Measurements from ENCODE around the gene BCL11B. TPM values are rescaled to one million over a fixed set of nuclear protein-coding genes. Genes with fewer than 3 reads are reported as not detected.

Gene BCL11B
- total RNA-seq, 4 donors from 2014 or later = 39.1 to 74.3 (median 51.7) TPM

DNA sequence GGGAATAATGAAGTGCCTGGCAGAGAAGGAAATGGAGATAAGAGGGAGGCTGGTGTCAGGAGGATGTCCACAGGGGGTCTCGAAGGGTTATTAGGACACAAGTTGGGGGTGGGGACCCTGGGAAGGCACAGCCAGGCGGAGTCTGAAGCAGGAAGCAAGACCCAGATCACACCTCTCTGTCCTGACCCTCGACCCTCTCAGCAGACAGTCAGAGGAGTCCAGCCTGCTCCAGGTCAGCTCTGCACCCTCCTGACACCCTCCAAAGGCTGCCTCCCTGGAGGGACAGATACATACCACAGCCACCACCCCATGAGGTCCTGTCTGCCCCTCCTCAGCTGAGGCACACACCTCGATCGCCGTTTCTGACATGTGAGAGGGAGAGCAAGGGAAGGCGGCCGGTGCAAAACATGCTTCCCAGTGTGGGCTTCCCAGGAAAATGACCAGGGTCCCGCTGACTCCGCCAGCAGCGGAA is 9.0 kb downstream of the BCL11B start:
- no peak for TF ChIP-seq POLR2A (IDR thresholded peaks at IDR 0.05)
- TF ChIP-seq, protein P1, sequence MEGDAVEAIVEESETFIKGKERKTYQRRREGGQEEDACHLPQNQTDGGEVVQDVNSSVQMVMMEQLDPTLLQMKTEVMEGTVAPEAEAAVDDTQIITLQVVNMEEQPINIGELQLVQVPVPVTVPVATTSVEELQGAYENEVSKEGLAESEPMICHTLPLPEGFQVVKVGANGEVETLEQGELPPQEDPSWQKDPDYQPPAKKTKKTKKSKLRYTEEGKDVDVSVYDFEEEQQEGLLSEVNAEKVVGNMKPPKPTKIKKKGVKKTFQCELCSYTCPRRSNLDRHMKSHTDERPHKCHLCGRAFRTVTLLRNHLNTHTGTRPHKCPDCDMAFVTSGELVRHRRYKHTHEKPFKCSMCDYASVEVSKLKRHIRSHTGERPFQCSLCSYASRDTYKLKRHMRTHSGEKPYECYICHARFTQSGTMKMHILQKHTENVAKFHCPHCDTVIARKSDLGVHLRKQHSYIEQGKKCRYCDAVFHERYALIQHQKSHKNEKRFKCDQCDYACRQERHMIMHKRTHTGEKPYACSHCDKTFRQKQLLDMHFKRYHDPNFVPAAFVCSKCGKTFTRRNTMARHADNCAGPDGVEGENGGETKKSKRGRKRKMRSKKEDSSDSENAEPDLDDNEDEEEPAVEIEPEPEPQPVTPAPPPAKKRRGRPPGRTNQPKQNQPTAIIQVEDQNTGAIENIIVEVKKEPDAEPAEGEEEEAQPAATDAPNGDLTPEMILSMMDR (IDR thresholded peaks at IDR 0.05) = no peak
- WGBS, 2 donors = 28 to 43% methylated on average over 11 of the region's 11 CpGs
- DNase-seq (ENCODE audit: low spot score in 2 of 2) = no peak
- intact Hi-C loops (cut with DNase I; ENCODE audit: low total_unique reads) = loop anchor here (10.0 kb wide), 1 partner anchor 1128 kb away; no protein-coding TSS in a partner anchor
- no peak overlapping the region for H3K4me3 ChIP-seq (ENCODE audit: low read depth, poor library complexity, severe bottlenecking)

DNA sequence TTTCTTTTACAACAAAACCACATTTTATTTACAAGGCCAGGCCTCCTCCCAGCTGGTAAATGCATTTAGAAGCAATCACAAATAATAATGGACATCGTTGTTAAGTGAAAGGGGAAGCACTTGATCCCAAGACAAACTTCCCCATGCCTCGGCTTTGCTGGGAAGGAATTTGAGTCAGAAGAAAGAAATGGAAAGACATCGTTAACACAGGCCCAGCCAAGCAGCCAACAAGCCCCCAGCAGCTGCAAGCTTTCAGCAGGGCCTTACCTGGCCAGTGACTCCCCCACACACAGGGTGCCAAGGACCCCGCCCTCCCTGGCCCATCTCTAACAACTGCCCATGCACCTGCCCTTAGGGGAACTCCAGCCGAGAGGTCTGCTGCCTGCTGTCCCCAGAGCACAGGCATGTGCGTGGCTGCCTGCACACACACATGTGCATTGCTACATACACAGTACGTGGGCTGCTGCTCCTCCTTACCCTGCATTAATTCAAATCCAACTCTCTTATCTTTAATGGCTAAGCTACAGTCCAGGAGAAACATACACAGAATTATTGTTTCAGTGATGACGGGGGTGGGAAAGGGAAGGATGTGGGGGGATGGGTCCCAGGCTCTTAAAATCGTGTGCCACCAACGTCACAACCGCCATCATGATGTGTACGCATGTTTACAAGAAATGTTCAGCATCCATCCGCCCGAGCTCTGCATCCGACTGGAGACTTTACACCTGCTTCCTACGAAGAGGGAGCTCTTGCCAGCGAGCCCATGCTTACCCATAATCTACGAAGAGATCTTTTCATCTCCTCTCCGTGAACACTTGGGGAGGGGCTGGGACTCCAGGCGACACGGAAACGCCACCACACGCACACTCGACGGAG is 9.8 kb downstream of the BCL11B start:
- DNase-seq (ENCODE audit: low spot score in 2 of 2) = no peak
- no peak overlapping the region for H3K4me3 ChIP-seq (ENCODE audit: low read depth, poor library complexity, severe bottlenecking)
- TF ChIP-seq, protein P1 (IDR thresholded peaks at IDR 0.05) = no peak
- TF ChIP-seq POLR2A (IDR thresholded peaks at IDR 0.05) = no peak
- WGBS, 2 donors = 22 to 27% methylated on average over 25 of the region's 25 CpGs
- intact Hi-C loops (cut with DNase I; ENCODE audit: low total_unique reads) = loop anchor here (10.0 kb wide), 1 partner anchor 1127 kb away; no protein-coding TSS in a partner anchor

- peak; percentile 17 to 67 for DNase-seq (ENCODE audit: low spot score in 2 of 2)
- WGBS, 2 donors = 17 to 28% methylated on average over 20 of the region's 20 CpGs
- intact Hi-C loops (cut with DNase I; ENCODE audit: low total_unique reads) = loop anchor here (10.0 kb wide), 1 partner anchor 1126 kb away; no protein-coding TSS in a partner anchor
- no peak for TF ChIP-seq POLR2A (IDR thresholded peaks at IDR 0.05)
- TF ChIP-seq, protein P1 (IDR thresholded peaks at IDR 0.05) = no peak
- H3K4me3 ChIP-seq (ENCODE audit: low read depth, poor library complexity, severe bottlenecking) = no peak overlapping the region
These were observed 11.1 kb downstream of the BCL11B start for GRCh38 chr14:99260587-99261551.

- no peak for TF ChIP-seq POLR2A (IDR thresholded peaks at IDR 0.05)
- TF ChIP-seq, protein P1 (IDR thresholded peaks at IDR 0.05) = no peak
- 43 to 64% methylated on average over 9 of the region's 9 CpGs for WGBS, 2 donors
- H3K4me3 ChIP-seq (ENCODE audit: low read depth, poor library complexity, severe bottlenecking) = no peak overlapping the region
- DNase-seq (ENCODE audit: low spot score in 2 of 2) = no peak
- intact Hi-C loops (cut with DNase I; ENCODE audit: low total_unique reads) = loop anchor here (10.0 kb wide), 1 partner anchor 1125 kb away; no protein-coding TSS in a partner anchor
These were observed 11.9 kb downstream of the BCL11B start for GRCh38 chr14:99260116-99260515.

DNA sequence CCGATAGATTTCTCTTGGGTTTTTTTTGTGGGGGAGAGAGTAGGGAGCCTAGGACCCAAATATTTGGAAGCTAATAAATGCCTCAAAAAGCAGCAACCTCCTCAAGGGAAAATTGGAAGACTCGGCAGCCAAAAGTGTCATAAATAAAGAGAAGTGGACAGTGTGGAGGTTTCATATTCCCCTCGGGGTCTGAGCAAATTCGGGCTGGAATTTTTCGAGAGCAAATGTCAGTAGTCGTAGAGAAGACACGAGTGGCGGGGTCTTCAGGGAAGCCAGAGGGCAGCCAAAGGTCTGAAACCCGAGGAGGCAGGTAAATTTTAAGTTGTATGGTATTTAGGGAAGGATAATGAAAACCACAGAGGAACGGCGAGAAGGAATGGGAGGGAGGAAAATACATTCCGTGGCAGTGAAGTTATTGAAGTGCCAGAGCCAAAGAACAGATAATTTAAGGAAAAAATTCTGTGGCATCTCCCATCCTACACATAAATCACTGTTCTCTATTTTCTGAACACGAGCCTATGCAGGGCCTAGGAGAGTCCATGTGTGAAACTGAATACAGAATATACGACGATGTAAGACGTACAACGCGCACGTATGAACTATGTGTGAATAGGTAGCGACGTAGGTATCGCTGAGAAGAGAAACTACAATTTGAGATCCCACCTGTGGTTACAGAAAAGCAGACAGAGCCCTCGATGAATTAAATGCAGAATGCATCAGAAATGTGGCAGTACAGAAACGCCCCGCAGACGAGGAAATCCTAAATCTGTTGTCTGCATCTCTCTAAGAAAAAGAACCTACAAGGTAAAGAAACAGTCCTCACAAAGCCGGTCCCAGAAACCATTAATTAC is 12.9 kb downstream of the BCL11B start:
- WGBS, 2 donors = 25 to 32% methylated on average over 27 of the region's 27 CpGs
- intact Hi-C loops (cut with DNase I; ENCODE audit: low total_unique reads) = no loop called here
- DNase-seq (ENCODE audit: low spot score in 2 of 2) = peak in 1 of 2 donors; percentile 65
- TF ChIP-seq, protein P1 (IDR thresholded peaks at IDR 0.05) = no peak
- no peak for TF ChIP-seq POLR2A (IDR thresholded peaks at IDR 0.05)
- H3K4me3 ChIP-seq (ENCODE audit: low read depth, poor library complexity, severe bottlenecking) = no peak overlapping the region
